NT2/D1 (cell line): Measurements from ENCODE around the gene KCTD14.

ENCODE experiments used
- SUZ12 ChIP-seq: IDR thresholded peaks from 2 replicates; pipeline ENCODE4 v1.6.1; 2011; ENCODE audit not compliant: insufficient read length, insufficient read depth; ENCODE audit errors: extremely low read depth
- YY1 ChIP-seq: IDR thresholded peaks from 2 replicates; pipeline ENCODE4 v1.6.1; 2011; ENCODE audit not compliant: insufficient read length, insufficient read depth
- ZNF274 ChIP-seq: IDR thresholded peaks from 2 replicates; pipeline ENCODE4 v1.6.1; 2011; ENCODE audit warnings: mild to moderate bottlenecking, low read depth, low read length

GRCh38 chr11:78050964-78051831 lies 28.1 kb upstream of the KCTD14 start:
- no peak for TF ChIP-seq ZNF274
- no peak for TF ChIP-seq SUZ12
- no peak for TF ChIP-seq YY1
